ENCODE results near the gene ACAP3. TPM values are rescaled to one million over a fixed set of nuclear protein-coding genes. Genes with fewer than 3 reads are reported as not detected.
A peak's percentile ranks its signal among the peaks of the same experiment; 100 is the strongest.
"Not testable (repeated sequence)": the region's sequence is repeated elsewhere in the genome, so short reads cannot be mapped to it uniquely, and the experiment has no call there.

ACAP3 gene
- total and polyA plus RNA-seq, 7 donors: 7.2 to 57.1 (median 23.5) TPM

DNA sequence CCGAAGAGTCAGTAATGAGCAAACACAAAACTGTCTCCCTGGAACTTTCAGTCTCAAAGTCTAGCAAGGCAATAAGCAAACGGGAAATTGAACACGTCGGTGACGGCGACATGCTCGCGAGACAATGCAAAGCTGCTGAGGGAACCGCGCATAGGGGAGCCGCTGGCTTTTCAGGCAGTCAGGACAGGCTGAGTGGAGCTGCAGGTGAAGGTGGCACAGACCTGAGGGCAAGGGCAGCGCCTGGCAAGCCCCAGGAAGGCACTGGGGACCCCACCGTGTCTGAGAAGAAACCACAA is 11.9 kb upstream of the ACAP3 start:
- WGBS, 2 donors: 88 to 95% methylated on average over 13 of the region's 13 CpGs
- intact Hi-C loops (cut with DNase I): no loop called here

DNA sequence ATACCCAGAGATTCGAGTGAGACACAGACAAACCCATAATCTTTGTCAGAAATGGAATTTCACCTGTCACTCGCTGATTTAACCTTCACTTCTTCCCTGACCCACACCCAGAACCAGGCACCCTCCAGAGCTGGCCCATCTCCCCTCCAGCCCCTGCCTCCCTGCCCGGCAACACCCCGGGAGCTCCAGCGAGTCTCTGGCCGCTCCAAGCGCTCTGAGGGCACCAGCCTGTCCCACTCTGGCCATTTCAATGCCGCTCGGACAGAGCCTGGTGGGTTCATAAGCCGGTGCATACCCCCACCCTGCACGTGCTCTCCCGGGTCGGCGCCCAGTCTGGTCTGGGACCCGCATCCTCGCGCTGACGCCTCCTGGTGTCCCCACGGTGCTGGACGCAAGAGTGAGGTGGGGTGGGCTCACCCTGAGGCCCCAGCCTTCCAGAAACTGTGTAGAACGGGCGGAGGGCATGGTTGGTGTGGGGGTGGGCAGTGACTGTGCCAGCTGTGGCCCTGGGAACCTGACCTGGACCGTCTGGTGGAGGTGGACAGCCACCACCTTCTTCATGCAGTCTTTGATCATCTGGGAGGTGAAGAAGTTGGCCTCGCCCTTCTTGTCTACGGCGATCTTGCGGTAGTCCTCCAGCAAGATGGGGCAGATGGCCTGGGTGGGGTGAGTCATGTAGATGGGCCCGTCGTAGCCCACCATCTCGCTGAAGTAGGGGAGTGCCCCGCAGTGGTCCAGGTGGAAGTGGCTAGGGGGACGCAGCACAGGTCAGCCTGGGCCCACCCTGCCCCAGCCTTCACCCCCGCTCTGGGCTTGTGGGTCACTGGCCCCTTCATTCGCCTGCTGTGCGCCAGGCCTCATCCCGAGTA is 11.3 kb upstream of the ACAP3 start:
- peak overlapping the region; percentile 84 to 90 (median 86) for H3K27ac ChIP-seq
- no peak overlapping the region for H3K4me3 ChIP-seq
- H3K4me1 ChIP-seq: peaks cover 3 to 78% (median 72%) of the 10 kb centered on the region in 4 donors
- H3K36me3 ChIP-seq: peaks cover 12 to 49% (median 20%) of the 10 kb centered on the region in 4 donors
- intact Hi-C loops (cut with DNase I): no loop called here
- TF ChIP-seq EP300 (IDR thresholded peaks at IDR 0.05) (no peak), POLR2AphosphoS5 (IDR thresholded peaks at IDR 0.05) (no peak), POLR2A (IDR thresholded peaks at IDR 0.05) (no peak)
- TF ChIP-seq, protein P1, sequence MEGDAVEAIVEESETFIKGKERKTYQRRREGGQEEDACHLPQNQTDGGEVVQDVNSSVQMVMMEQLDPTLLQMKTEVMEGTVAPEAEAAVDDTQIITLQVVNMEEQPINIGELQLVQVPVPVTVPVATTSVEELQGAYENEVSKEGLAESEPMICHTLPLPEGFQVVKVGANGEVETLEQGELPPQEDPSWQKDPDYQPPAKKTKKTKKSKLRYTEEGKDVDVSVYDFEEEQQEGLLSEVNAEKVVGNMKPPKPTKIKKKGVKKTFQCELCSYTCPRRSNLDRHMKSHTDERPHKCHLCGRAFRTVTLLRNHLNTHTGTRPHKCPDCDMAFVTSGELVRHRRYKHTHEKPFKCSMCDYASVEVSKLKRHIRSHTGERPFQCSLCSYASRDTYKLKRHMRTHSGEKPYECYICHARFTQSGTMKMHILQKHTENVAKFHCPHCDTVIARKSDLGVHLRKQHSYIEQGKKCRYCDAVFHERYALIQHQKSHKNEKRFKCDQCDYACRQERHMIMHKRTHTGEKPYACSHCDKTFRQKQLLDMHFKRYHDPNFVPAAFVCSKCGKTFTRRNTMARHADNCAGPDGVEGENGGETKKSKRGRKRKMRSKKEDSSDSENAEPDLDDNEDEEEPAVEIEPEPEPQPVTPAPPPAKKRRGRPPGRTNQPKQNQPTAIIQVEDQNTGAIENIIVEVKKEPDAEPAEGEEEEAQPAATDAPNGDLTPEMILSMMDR (IDR thresholded peaks at IDR 0.05): no peak
- 91 to 94% methylated on average over 36 of the region's 36 CpGs for WGBS, 2 donors
- no peaks in the 10 kb centered on the region for H3K27me3 ChIP-seq
- no peak for DNase-seq
- H3K9me3 ChIP-seq: no peaks in the 10 kb centered on the region

More for the DNA sequence above, 11.9 kb upstream of the ACAP3 start:
- Histone ChIP-seq H3K4me3 (no peak overlapping the region), H3K9me3 (no peaks in the 10 kb centered on the region), H3K27ac (peak overlapping the region; percentile 29 to 90 (median 84)), H3K27me3 (no peaks in the 10 kb centered on the region), H3K36me3 (peaks cover 6 to 43% (median 14%) of the 10 kb centered on the region in 4 donors), H3K4me1 (peaks cover 3 to 78% (median 72%) of the 10 kb centered on the region in 4 donors)
- TF ChIP-seq, protein P1 (IDR thresholded peaks at IDR 0.05): no peak
- TF ChIP-seq POLR2AphosphoS5 (IDR thresholded peaks at IDR 0.05) (no peak), POLR2A (IDR thresholded peaks at IDR 0.05) (no peak), EP300 (IDR thresholded peaks at IDR 0.05) (no peak)
- no peak for DNase-seq

DNA sequence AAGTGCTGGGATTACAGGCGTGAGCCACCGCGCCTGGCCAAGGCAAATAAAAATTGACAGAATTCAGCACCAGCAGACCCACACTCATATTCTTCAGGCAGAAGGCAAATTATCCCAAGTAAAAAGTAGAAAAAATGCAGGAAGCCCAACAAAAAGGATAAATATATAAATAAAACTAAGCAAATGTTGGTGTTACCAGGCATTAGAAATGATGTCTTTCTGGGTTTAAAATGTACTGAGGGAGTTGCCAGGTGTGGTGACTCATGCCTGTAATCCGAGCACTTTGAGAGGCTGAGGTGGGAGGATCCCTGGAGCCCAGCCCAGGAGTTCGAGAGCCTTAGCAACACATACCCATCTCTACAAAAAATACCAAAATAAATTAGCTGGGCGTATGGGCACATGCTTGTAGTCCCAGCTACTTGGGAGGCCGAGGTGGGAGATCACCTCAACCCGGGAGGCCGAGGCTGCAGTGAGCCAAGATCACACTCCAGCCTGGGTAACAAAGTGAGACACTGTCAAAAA is 10.5 kb upstream of the ACAP3 start:
- H3K27ac ChIP-seq: peak overlapping the region; percentile 84 to 90 (median 86)
- H3K36me3 ChIP-seq: peaks cover 20 to 57% (median 28%) of the 10 kb centered on the region in 4 donors
- H3K4me3 ChIP-seq: no peak overlapping the region

DNA sequence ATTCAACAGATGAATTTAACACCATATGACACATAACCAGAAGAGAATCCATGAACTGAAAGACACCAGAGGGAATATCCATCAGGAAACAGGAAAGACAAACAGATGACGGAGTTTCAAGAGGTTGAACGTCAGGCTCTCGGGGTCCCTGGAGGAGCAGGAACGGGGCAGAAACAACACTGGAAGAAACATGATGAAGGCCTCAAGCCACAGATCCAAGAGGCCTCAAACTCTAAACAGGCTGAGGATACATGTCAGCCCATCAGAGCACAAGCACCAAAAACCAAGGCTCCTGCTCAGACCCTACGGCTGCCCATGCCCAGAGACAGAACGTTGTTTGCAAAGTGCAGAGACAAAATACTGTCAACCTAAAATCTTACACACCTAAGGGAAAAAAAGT is 9.7 kb upstream of the ACAP3 start:
- H3K27ac ChIP-seq: peak overlapping the region; percentile 84 to 90 (median 86)
- WGBS, 2 donors: 90 to 92% methylated on average over 6 of the region's 6 CpGs
- H3K27me3 ChIP-seq: no peaks in the 10 kb centered on the region
- no peak for DNase-seq
- H3K4me1 ChIP-seq: peaks cover 0 to 65% (median 59%) of the 10 kb centered on the region in 4 donors
- H3K36me3 ChIP-seq: peaks cover 28 to 65% (median 35%) of the 10 kb centered on the region in 4 donors
- TF ChIP-seq, protein P1 (IDR thresholded peaks at IDR 0.05): no peak
- intact Hi-C loops (cut with DNase I): no loop called here
- no peak overlapping the region for H3K4me3 ChIP-seq
- no peaks in the 10 kb centered on the region for H3K9me3 ChIP-seq

More for the DNA sequence above, 10.5 kb upstream of the ACAP3 start:
- H3K9me3 ChIP-seq: no peaks in the 10 kb centered on the region
- peaks cover 3 to 72% (median 66%) of the 10 kb centered on the region in 4 donors for H3K4me1 ChIP-seq
- intact Hi-C loops (cut with DNase I): no loop called here
- WGBS, 2 donors: 55 to 71% methylated on average over 9 of the region's 9 CpGs
- H3K27me3 ChIP-seq: no peaks in the 10 kb centered on the region
- TF ChIP-seq EP300 (IDR thresholded peaks at IDR 0.05): no peak
- TF ChIP-seq, protein P1 (IDR thresholded peaks at IDR 0.05): no peak
- peak in 3 of 4 donors; percentile 27 to 59 (median 43) for TF ChIP-seq POLR2AphosphoS5 (IDR thresholded peaks at IDR 0.05)
- peak; percentile 97 for DNase-seq

DNA sequence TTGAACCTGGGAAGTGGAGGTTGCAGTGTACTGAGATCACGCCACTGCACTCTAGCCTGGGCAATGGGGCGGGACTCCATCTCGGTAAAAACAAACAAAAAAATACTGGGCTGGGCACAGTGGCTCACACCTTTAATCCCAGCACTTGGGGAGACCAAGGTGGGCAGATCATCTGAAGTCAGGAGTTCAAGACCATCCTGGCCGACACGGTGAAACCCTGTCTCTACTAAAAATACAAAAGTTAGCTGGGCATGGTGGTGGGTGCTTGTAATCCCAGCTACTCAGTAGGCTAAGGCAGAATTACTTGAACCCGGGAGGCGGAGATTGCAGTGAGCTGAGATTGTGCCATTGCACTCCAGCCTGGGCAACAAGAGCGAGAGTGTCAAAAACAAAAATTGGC is 8.5 kb upstream of the ACAP3 start:
- Histone ChIP-seq H3K4me1 (peaks cover 0 to 53% (median 47%) of the 10 kb centered on the region in 4 donors), H3K36me3 (peaks cover 34 to 69% (median 38%) of the 10 kb centered on the region in 4 donors), H3K27ac (peak overlapping the region; percentile 84 to 90 (median 86))
- H3K27me3 ChIP-seq; H3K4me3 ChIP-seq; intact Hi-C loops (cut with DNase I); H3K9me3 ChIP-seq; DNase-seq: not testable (repeated sequence)
- WGBS, 2 donors: 78 to 91% methylated on average over 8 of the region's 8 CpGs

All from sigmoid colon (tissue), 7 donors.